HCEC 1CT (cell line): Measurements from ENCODE around the gene RAB35.

Source experiments
- DNase-seq: peaks from one replicate; pipeline ENCODE4 v3.0.0-alpha.2; 2017

Gene RAB35

GRCh38 chr12:120132054-120132836, 15.7 kb upstream of the RAB35 start:
- no peak for DNase-seq

GRCh38 chr12:120131116-120131515, 14.6 kb upstream of the RAB35 start:
- DNase-seq, result no peak

- DNase-seq, result no peak
These were observed 13.5 kb upstream of the RAB35 start for GRCh38 chr12:120130011-120130410.

GRCh38 chr12:120126635-120127005, 10.1 kb upstream of the RAB35 start:
- DNase-seq, result no peak

GRCh38 chr12:120125792-120126634, 9.5 kb upstream of the RAB35 start:
- peak; percentile 15 for DNase-seq

- no peak for DNase-seq
These were observed 8.5 kb upstream of the RAB35 start for GRCh38 chr12:120125029-120125428.

- no peak for DNase-seq
These were observed 5.3 kb upstream of the RAB35 start for GRCh38 chr12:120121766-120122293.

GRCh38 chr12:120121343-120121742, 4.8 kb upstream of the RAB35 start:
- DNase-seq, result no peak

GRCh38 chr12:120119271-120119973, 2.9 kb upstream of the RAB35 start:
- peak; percentile 61 for DNase-seq

- DNase-seq, result peak; percentile 67
These were observed 1.9 kb upstream of the RAB35 start for GRCh38 chr12:120118321-120119061.

GRCh38 chr12:120117961-120118320, 1.4 kb upstream of the RAB35 start:
- DNase-seq, result no peak

GRCh38 chr12:120116792-120117651, 469 bp upstream of the RAB35 start:
- DNase-seq, result peak; percentile 90

GRCh38 chr12:120115692-120116440, 687 bp downstream of the RAB35 start:
- DNase-seq, result peak; percentile 24

- no peak for DNase-seq
These were observed 1.5 kb downstream of the RAB35 start for GRCh38 chr12:120115066-120115465.

GRCh38 chr12:120110550-120111501, 5.7 kb downstream of the RAB35 start:
- no peak for DNase-seq

GRCh38 chr12:120109570-120110267, 6.8 kb downstream of the RAB35 start:
- no peak for DNase-seq

- DNase-seq, result no peak
These were observed 10.4 kb downstream of the RAB35 start for GRCh38 chr12:120106151-120106550.

- no peak for DNase-seq
These were observed 13.2 kb downstream of the RAB35 start for GRCh38 chr12:120103371-120103770.

GRCh38 chr12:120103044-120103338, 13.6 kb downstream of the RAB35 start:
- no peak for DNase-seq
